HG02759 (cell line): Measurements from ENCODE around the gene CNN3.
A peak's percentile ranks its signal among the peaks of the same experiment; 100 is the strongest.

Experiments used
- ATAC-seq: cut with Tn5 transposase; IDR thresholded peaks from one replicate; pipeline ENCODE4 v1.9.1; 2021; ENCODE audit warnings: mild to moderate bottlenecking, moderate library complexity; ENCODE audit not compliant: unreplicated experiment

The CNN3 gene

GRCh38 chr1:94926915-94927404 lies at the start of gene CNN3:
TSS of gene CNN3 (minus strand) at chr1:94927110. CDS start at chr1:94926894, 216 bp downstream.
- peak; percentile 88 for ATAC-seq

- ATAC-seq, result no peak
These were observed 47.9 kb upstream of the CNN3 start for GRCh38 chr1:94974824-94975223.

GRCh38 chr1:94974241-94974640 lies 47.3 kb upstream of the CNN3 start:
- ATAC-seq, result no peak

GRCh38 chr1:94973309-94973922 lies 46.5 kb upstream of the CNN3 start:
- no peak for ATAC-seq

GRCh38 chr1:94971491-94971924 lies 44.6 kb upstream of the CNN3 start:
- no peak for ATAC-seq

- ATAC-seq, result no peak
These were observed 43.9 kb upstream of the CNN3 start for GRCh38 chr1:94970783-94971182.

GRCh38 chr1:94969137-94969536 lies 42.2 kb upstream of the CNN3 start:
- no peak for ATAC-seq

- no peak for ATAC-seq
These were observed 39.1 kb upstream of the CNN3 start for GRCh38 chr1:94966033-94966432.

- ATAC-seq, result no peak
These were observed 37.0 kb upstream of the CNN3 start for GRCh38 chr1:94963864-94964263.

GRCh38 chr1:94962409-94963265 lies 35.7 kb upstream of the CNN3 start:
- peak; percentile 95 for ATAC-seq

GRCh38 chr1:94961988-94962387 lies 35.1 kb upstream of the CNN3 start:
- ATAC-seq, result no peak

- ATAC-seq, result no peak
These were observed 34.7 kb upstream of the CNN3 start for GRCh38 chr1:94961582-94961981.

- ATAC-seq, result no peak
These were observed 31.2 kb upstream of the CNN3 start for GRCh38 chr1:94958081-94958480.

- no peak for ATAC-seq
These were observed 29.1 kb upstream of the CNN3 start for GRCh38 chr1:94955767-94956632.

- ATAC-seq, result no peak
These were observed 27.6 kb upstream of the CNN3 start for GRCh38 chr1:94954263-94955220.

GRCh38 chr1:94953746-94954145 lies 26.8 kb upstream of the CNN3 start:
- no peak for ATAC-seq

- no peak for ATAC-seq
These were observed 26.2 kb upstream of the CNN3 start for GRCh38 chr1:94953107-94953506.

- no peak for ATAC-seq
These were observed 25.6 kb upstream of the CNN3 start for GRCh38 chr1:94952539-94952938.

- no peak for ATAC-seq
These were observed 24.7 kb upstream of the CNN3 start for GRCh38 chr1:94951509-94952208.
